ENCODE results near the gene MRPL20. TPM values are rescaled to one million over a fixed set of nuclear protein-coding genes. Genes with fewer than 3 reads are reported as not detected.
"Not testable (repeated sequence)": the region's sequence is repeated elsewhere in the genome, so short reads cannot be mapped to it uniquely, and the experiment has no call there.

Gene MRPL20
- polyA plus RNA-seq, 2 donors, result 59.1 to 148 TPM

DNA sequence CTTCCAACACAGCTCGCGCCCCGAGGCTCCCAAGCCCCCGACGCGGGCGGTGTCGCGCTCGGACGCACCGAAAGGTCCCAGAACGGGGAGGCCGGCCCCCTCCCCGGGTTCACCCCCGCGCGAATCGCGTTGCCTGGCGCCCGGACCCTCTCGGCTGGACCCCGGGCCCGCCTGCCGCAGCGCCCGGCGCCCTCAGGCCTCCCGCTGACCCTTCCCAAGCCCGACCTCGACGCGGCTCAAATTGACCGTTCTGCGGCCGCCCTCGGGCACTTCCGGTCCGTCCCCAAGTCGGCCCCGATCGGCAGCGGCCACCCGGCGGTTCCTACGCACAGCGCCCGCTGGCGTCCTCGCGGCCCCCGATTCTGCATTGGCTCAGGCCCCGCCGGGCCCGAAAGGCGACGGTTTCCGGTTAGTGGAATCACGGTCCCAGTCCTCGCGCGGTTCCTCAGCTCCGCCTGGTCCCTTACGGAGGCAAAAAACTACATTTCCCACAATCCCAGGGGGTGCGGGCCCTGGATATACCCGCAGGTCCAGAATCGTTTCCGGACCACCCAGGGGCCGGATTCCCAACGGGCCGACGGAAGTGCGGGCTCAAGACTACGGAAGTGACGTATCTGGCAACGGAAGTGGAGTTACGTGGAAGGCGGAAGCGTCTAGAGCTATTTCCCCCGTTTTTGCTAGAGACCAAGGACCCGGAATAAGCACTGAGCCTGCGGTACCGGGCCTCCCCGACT is 32.0 kb downstream of the MRPL20 start, which contains the start of gene AURKAIP1:
TSS of gene AURKAIP1 (minus strand) at position 279 of the 734 bp plus-strand sequence. CDS start 451 bp downstream, outside the sequence.
- 1% methylated on average over 71 to 85 of the region's 85 CpGs for WGBS, 2 donors
- Histone ChIP-seq H3K36me3 (ENCODE audit: control insufficient read depth in 2 of 2, insufficient read depth in 2 of 2, low read length in 1 of 2) (peaks cover 0 to 3% of the 10 kb centered on the region in 2 donors), H3K9me3 (ENCODE audit: control insufficient read depth in 2 of 2, insufficient read depth in 1 of 2, low read depth in 1 of 2, low read length in 1 of 2) (no peaks in the 10 kb centered on the region), H3K4me1 (ENCODE audit: control insufficient read depth in 2 of 2, insufficient read depth in 2 of 2, low read length in 1 of 2) (peaks cover 11 to 13% of the 10 kb centered on the region in 2 donors), H3K27ac (ENCODE audit: low read depth in 2 of 2, low read length in 1 of 2) (peak within 1 kb of the TSS; percentile 85 to 94), H3K4me3 (ENCODE audit: low read depth in 1 of 2, low read length in 2 of 2) (peak within 1 kb of the TSS; percentile 75 to 97), H3K27me3 (ENCODE audit: control insufficient read depth in 1 of 2, insufficient read depth in 2 of 2, low read length in 2 of 2) (no peaks in the 10 kb centered on the region)

DNA sequence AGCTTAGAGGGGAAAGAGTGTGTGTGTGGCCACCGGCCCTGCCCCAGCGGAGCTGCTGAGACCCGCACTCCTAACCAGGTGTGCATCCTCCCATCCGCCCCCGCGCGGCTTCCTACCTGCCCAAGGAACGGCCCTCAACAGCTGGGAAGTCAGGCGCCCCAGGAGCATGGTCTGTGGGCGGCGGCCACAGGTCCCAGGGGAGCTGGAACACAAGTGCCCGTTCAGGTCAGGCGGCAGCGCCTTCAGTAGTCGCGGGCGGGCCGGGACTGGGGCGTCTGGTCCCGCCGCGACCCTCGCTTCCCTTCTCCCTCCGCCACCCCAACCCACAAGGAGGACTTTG is 32.5 kb downstream of the MRPL20 start:
- Histone ChIP-seq H3K27me3 (ENCODE audit: control insufficient read depth in 1 of 2, insufficient read depth in 2 of 2, low read length in 2 of 2) (no peaks in the 10 kb centered on the region), H3K4me3 (ENCODE audit: low read depth in 1 of 2, low read length in 2 of 2) (peak overlapping the region; percentile 75 to 97), H3K36me3 (ENCODE audit: control insufficient read depth in 2 of 2, insufficient read depth in 2 of 2, low read length in 1 of 2) (peaks cover 0 to 3% of the 10 kb centered on the region in 2 donors), H3K9me3 (ENCODE audit: control insufficient read depth in 2 of 2, insufficient read depth in 1 of 2, low read depth in 1 of 2, low read length in 1 of 2) (no peaks in the 10 kb centered on the region), H3K27ac (ENCODE audit: low read depth in 2 of 2, low read length in 1 of 2) (peak overlapping the region; percentile 85 to 94), H3K4me1 (ENCODE audit: control insufficient read depth in 2 of 2, insufficient read depth in 2 of 2, low read length in 1 of 2) (peaks cover 11 to 13% of the 10 kb centered on the region in 2 donors)
- WGBS, 2 donors, result 0% methylated on average over 22 to 24 of the region's 24 CpGs

DNA sequence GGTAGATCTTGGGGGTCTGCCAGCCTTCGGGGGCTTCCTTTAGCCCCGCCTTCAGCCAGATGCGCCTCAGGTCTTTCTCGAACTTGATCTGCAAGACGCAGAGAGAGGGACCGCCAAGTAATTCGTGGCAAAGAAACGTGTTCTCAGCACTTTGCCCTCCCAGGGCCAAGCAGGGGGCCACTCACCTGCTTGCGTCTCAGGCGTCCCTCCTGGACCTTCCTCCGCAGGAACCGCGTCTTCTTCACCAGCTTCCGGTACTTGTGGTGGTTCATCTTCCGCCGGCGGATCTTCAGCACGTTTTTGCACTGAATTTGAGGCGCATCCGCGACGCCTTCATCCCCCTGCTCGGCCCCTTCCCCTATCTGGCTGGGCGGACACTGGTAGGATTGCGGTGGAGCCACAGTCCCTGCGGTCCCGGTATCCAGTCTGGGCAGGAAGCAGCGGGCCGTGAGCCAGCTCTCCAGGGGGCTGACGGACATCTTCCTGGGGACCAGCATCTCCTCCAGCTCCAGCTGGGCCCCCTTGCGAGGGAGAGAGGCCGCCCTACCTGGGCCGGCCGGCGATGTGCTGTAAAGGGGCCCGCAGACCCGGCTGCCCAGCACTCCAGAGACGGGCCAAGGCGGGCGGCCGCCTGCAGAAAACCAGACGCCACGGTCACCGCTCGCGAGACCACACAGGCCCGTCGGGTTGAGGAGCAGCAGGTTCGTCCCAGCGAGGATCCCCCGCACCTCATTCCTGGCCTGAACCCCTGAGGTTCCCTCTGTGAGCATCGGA is 33.1 kb downstream of the MRPL20 start:
- Histone ChIP-seq H3K4me1 (ENCODE audit: control insufficient read depth in 2 of 2, insufficient read depth in 2 of 2, low read length in 1 of 2) (peaks cover 11 to 13% of the 10 kb centered on the region in 2 donors), H3K4me3 (ENCODE audit: low read depth in 1 of 2, low read length in 2 of 2) (peak overlapping the region; percentile 75 to 97), H3K9me3 (ENCODE audit: control insufficient read depth in 2 of 2, insufficient read depth in 1 of 2, low read depth in 1 of 2, low read length in 1 of 2) (no peaks in the 10 kb centered on the region), H3K27me3 (ENCODE audit: control insufficient read depth in 1 of 2, insufficient read depth in 2 of 2, low read length in 2 of 2) (no peaks in the 10 kb centered on the region), H3K27ac (ENCODE audit: low read depth in 2 of 2, low read length in 1 of 2) (peak overlapping the region in 1 of 2 donors; percentile 85), H3K36me3 (ENCODE audit: control insufficient read depth in 2 of 2, insufficient read depth in 2 of 2, low read length in 1 of 2) (peaks cover 0 to 3% of the 10 kb centered on the region in 2 donors)
- 46 to 50% methylated on average over 52 of the region's 52 CpGs for WGBS, 2 donors

- peaks cover 11 to 13% of the 10 kb centered on the region in 2 donors for H3K4me1 ChIP-seq (ENCODE audit: control insufficient read depth in 2 of 2, insufficient read depth in 2 of 2, low read length in 1 of 2)
- peaks cover 0 to 3% of the 10 kb centered on the region in 2 donors for H3K36me3 ChIP-seq (ENCODE audit: control insufficient read depth in 2 of 2, insufficient read depth in 2 of 2, low read length in 1 of 2)
- H3K27ac ChIP-seq (ENCODE audit: low read depth in 2 of 2, low read length in 1 of 2), result no peak overlapping the region
- H3K9me3 ChIP-seq (ENCODE audit: control insufficient read depth in 2 of 2, insufficient read depth in 1 of 2, low read depth in 1 of 2, low read length in 1 of 2), result no peaks in the 10 kb centered on the region
- no peaks in the 10 kb centered on the region for H3K27me3 ChIP-seq (ENCODE audit: control insufficient read depth in 1 of 2, insufficient read depth in 2 of 2, low read length in 2 of 2)
- peak overlapping the region in 1 of 2 donors; percentile 75 for H3K4me3 ChIP-seq (ENCODE audit: low read depth in 1 of 2, low read length in 2 of 2)
- 82 to 84% methylated on average over 26 of the region's 26 CpGs for WGBS, 2 donors
Observed at GRCh38 chr1:1373051-1373814, 33.9 kb downstream of the MRPL20 start.

GRCh38 chr1:1371746-1372711 is 35.1 kb downstream of the MRPL20 start:
- H3K4me3 ChIP-seq (ENCODE audit: low read depth in 1 of 2, low read length in 2 of 2), result no peak overlapping the region
- no peak overlapping the region for H3K27ac ChIP-seq (ENCODE audit: low read depth in 2 of 2, low read length in 1 of 2)

DNA sequence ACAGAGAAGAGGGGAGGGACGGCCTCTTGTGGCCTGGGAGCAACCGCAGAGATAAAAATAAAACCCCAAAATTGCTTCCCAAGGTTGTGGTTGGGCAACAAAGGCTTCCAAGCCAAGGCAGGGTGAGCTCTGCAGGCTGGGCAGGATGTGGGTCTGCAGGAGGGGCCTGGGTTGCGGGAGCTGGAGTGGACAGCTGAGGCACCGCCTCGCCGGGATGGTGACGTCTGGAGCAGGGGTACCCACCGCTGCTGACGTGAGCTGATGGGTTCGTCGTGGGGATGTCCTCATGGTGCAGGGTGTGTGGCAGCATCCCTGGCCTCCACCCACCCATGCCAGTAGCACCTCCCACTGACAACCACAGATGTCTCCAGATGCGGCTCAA is 35.7 kb downstream of the MRPL20 start:
- no peak overlapping the region for H3K27ac ChIP-seq (ENCODE audit: low read depth in 2 of 2, low read length in 1 of 2)

More at GRCh38 chr1:1371746-1372711, 35.1 kb downstream of the MRPL20 start:
- Histone ChIP-seq H3K27me3 (ENCODE audit: control insufficient read depth in 1 of 2, insufficient read depth in 2 of 2, low read length in 2 of 2) (no peaks in the 10 kb centered on the region), H3K9me3 (ENCODE audit: control insufficient read depth in 2 of 2, insufficient read depth in 1 of 2, low read depth in 1 of 2, low read length in 1 of 2) (peaks cover 0 to 1% of the 10 kb centered on the region in 2 donors), H3K36me3 (ENCODE audit: control insufficient read depth in 2 of 2, insufficient read depth in 2 of 2, low read length in 1 of 2) (peaks cover 0 to 3% of the 10 kb centered on the region in 2 donors), H3K4me1 (ENCODE audit: control insufficient read depth in 2 of 2, insufficient read depth in 2 of 2, low read length in 1 of 2) (peaks cover 11 to 13% of the 10 kb centered on the region in 2 donors)
- 31 to 34% methylated on average over 26 of the region's 26 CpGs for WGBS, 2 donors

GRCh38 chr1:1370771-1371300 is 36.3 kb downstream of the MRPL20 start:
- 81 to 84% methylated on average over 16 of the region's 16 CpGs for WGBS, 2 donors

More for the DNA sequence above, 35.7 kb downstream of the MRPL20 start:
- Histone ChIP-seq H3K4me1 (ENCODE audit: control insufficient read depth in 2 of 2, insufficient read depth in 2 of 2, low read length in 1 of 2) (peaks cover 11 to 13% of the 10 kb centered on the region in 2 donors), H3K9me3 (ENCODE audit: control insufficient read depth in 2 of 2, insufficient read depth in 1 of 2, low read depth in 1 of 2, low read length in 1 of 2) (peaks cover 0 to 5% of the 10 kb centered on the region in 2 donors), H3K27me3 (ENCODE audit: control insufficient read depth in 1 of 2, insufficient read depth in 2 of 2, low read length in 2 of 2) (no peaks in the 10 kb centered on the region), H3K4me3 (ENCODE audit: low read depth in 1 of 2, low read length in 2 of 2) (no peak overlapping the region), H3K36me3 (ENCODE audit: control insufficient read depth in 2 of 2, insufficient read depth in 2 of 2, low read length in 1 of 2) (peaks cover 0 to 3% of the 10 kb centered on the region in 2 donors)
- 57 to 62% methylated on average over 12 of the region's 12 CpGs for WGBS, 2 donors

DNA sequence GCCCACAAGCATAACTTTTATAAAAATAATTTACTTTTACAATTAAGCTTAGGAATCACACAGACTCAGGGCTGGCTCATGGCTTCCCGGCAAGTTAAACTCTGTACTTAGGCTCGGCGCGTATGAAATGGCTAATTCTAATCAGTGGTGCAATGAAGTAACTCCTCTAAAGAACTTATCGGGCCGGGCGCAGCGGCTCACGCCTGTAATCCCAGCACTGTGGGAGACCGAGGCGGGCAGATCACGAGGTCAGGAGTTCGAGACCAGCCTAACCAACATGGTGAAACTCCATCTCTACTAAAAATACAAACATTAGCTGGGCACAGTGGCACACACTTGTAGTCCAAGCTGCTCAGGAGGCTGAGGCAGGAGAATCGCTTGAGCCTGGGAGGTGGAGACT is 37.0 kb downstream of the MRPL20 start:
- not testable (repeated sequence) for H3K27ac ChIP-seq (ENCODE audit: low read depth in 2 of 2, low read length in 1 of 2); H3K4me3 ChIP-seq (ENCODE audit: low read depth in 1 of 2, low read length in 2 of 2); H3K27me3 ChIP-seq (ENCODE audit: control insufficient read depth in 1 of 2, insufficient read depth in 2 of 2, low read length in 2 of 2); H3K9me3 ChIP-seq (ENCODE audit: control insufficient read depth in 2 of 2, insufficient read depth in 1 of 2, low read depth in 1 of 2, low read length in 1 of 2); H3K36me3 ChIP-seq (ENCODE audit: control insufficient read depth in 2 of 2, insufficient read depth in 2 of 2, low read length in 1 of 2)
- peaks cover 9 to 13% of the 10 kb centered on the region in 2 donors for H3K4me1 ChIP-seq (ENCODE audit: control insufficient read depth in 2 of 2, insufficient read depth in 2 of 2, low read length in 1 of 2)
- 93 to 94% methylated on average over 14 of the region's 14 CpGs for WGBS, 2 donors

More at GRCh38 chr1:1370771-1371300, 36.3 kb downstream of the MRPL20 start:
- Histone ChIP-seq H3K36me3 (ENCODE audit: control insufficient read depth in 2 of 2, insufficient read depth in 2 of 2, low read length in 1 of 2) (peaks cover 0 to 3% of the 10 kb centered on the region in 2 donors), H3K27ac (ENCODE audit: low read depth in 2 of 2, low read length in 1 of 2) (no peak overlapping the region), H3K4me3 (ENCODE audit: low read depth in 1 of 2, low read length in 2 of 2) (no peak overlapping the region), H3K27me3 (ENCODE audit: control insufficient read depth in 1 of 2, insufficient read depth in 2 of 2, low read length in 2 of 2) (no peaks in the 10 kb centered on the region), H3K9me3 (ENCODE audit: control insufficient read depth in 2 of 2, insufficient read depth in 1 of 2, low read depth in 1 of 2, low read length in 1 of 2) (peaks cover 0 to 5% of the 10 kb centered on the region in 2 donors), H3K4me1 (ENCODE audit: control insufficient read depth in 2 of 2, insufficient read depth in 2 of 2, low read length in 1 of 2) (peaks cover 9 to 13% of the 10 kb centered on the region in 2 donors)
